ENCODE data around the gene ZFY. TPM values are rescaled to one million over a fixed set of nuclear protein-coding genes. Genes with fewer than 3 reads are reported as not detected.

ZFY gene
- total and polyA plus RNA-seq, 5 donors = 3.3 to 17.2 (median 16.7) TPM; not detected in 2

GRCh38 chrY:2936436-2936750 is 1.2 kb downstream of the ZFY start:
- Histone ChIP-seq H3K4me3 (ENCODE audit: low read length) (peak overlapping the region; percentile 79), H3K27ac (ENCODE audit: low read length) (no peak overlapping the region), H3K27me3 (ENCODE audit: control insufficient read depth, insufficient read depth) (no peaks in the 10 kb centered on the region), H3K9me3 (ENCODE audit: control insufficient read depth, low read length) (no peaks in the 10 kb centered on the region), H3K4me1 (ENCODE audit: control insufficient read depth, insufficient read depth, low read length) (peaks cover 3% of the 10 kb centered on the region)
- 1% methylated on average over 6 of the region's 6 CpGs for WGBS
- intact Hi-C loops (cut with DNase I) = no loop called here
- DNase-seq (no peak), ATAC-seq (no peak)

DNA sequence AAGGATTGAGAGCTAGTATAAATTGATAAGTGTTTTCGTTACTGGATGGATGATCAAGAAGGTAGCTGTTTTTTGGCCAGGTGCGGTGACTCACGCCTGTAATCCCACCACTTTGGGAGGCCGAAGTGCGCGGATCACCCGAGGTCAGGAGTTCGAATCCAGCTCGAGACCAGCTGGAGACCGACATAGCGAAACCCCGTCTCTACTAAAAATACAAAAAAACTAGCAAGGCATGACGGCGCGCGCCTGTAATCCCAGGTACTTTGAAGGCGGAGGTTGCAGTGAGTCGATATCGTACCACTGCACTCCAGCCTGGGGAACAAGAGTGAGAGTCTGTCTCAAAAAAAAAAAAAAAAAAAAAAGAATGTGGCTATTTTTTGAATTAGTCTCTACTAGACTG is 2.0 kb downstream of the ZFY start:
- no peak for DNase-seq
- Histone ChIP-seq H3K4me1 (ENCODE audit: control insufficient read depth, insufficient read depth, low read length) (peaks cover 3% of the 10 kb centered on the region), H3K27me3 (ENCODE audit: control insufficient read depth, insufficient read depth) (no peaks in the 10 kb centered on the region), H3K9me3 (ENCODE audit: control insufficient read depth, low read length) (no peaks in the 10 kb centered on the region), H3K27ac (ENCODE audit: low read length) (no peak overlapping the region), H3K4me3 (ENCODE audit: low read length) (no peak overlapping the region)
- intact Hi-C loops (cut with DNase I) = no loop called here
- WGBS = 92% methylated on average over 19 of the region's 19 CpGs
- no peak for ATAC-seq

DNA sequence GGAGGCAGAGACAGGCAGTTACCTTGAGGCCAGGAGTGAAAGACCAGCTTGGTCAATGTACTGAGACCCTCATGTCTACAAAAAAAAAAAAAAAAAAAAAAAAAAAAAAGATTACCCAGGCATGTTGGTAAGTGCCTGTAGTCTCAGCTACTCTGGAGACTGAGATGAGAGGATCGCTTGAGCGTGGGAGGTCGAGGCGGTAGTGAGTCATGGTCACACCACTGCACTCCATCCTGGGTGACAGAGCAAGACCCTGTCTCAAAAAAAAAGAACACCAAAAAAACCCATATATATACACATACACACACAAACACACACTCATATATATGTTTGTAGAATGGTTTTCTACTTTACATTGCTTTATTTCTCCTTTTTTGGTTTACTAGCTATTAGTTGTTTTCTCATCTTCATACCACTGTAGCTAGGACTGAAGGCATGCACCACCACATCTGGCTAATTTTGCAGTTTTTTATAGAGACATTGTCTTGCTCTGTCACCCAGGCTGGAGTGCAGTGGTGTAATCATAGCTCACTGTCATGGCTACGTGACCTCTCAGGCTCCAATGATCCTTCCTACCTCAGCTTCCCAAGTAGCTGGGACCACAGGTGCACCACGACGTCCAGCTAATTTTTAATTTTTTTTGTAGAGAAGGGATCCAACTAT is 14.5 kb downstream of the ZFY start:
- DNase-seq (no peak), ATAC-seq (no peak)
- Histone ChIP-seq H3K27ac (ENCODE audit: low read length) (no peak overlapping the region), H3K9me3 (ENCODE audit: control insufficient read depth, low read length) (no peaks in the 10 kb centered on the region), H3K4me3 (ENCODE audit: low read length) (no peak overlapping the region), H3K27me3 (ENCODE audit: control insufficient read depth, insufficient read depth) (no peaks in the 10 kb centered on the region), H3K4me1 (ENCODE audit: control insufficient read depth, insufficient read depth, low read length) (no peaks in the 10 kb centered on the region)
- 95% methylated on average over 7 of the region's 7 CpGs for WGBS
- intact Hi-C loops (cut with DNase I) = no loop called here

DNA sequence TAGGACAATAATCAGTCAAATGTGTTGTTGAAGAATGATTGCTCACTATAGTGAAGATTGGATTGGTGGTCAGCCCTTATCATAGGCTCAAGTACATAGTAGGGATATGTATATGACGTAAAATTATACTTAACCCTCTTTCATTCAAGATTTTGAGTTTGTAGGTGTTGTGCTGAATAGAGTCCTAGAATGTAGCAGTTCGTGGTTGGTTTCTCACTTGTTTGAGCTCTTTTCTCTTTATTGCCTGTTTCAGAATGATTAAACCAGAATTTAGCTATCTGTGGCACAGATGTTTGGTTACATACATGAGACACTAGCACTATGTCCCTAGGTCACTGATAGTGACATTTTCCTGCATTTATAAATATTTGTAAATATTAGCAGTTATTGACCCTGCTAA is 15.5 kb downstream of the ZFY start:
- WGBS = 95% methylated on average over 2 of the region's 2 CpGs
- Histone ChIP-seq H3K27me3 (ENCODE audit: control insufficient read depth, insufficient read depth) (no peaks in the 10 kb centered on the region), H3K9me3 (ENCODE audit: control insufficient read depth, low read length) (no peaks in the 10 kb centered on the region), H3K4me1 (ENCODE audit: control insufficient read depth, insufficient read depth, low read length) (no peaks in the 10 kb centered on the region), H3K27ac (ENCODE audit: low read length) (no peak overlapping the region), H3K4me3 (ENCODE audit: low read length) (no peak overlapping the region)
- intact Hi-C loops (cut with DNase I) = no loop called here
- DNase-seq = no peak
- ATAC-seq = no peak

DNA sequence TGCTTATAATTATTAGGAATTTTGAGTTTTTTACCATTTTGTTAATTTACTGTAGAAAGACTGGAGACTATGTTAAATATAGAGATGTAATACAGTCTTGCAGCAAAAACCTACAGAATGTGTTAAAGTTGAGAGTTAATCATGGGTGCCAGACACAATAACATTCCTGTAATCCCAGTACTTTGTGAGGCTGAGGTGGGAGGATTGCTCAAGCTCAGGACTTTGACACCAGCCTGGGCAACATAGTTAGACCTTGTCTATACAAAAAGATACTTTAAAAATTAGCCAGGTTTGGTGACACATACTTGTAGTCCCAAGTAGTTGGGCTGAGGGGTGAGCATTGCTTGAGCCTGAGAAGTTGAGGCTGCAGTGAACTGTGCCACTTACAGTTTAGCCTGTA is 17.7 kb downstream of the ZFY start:
- DNase-seq = no peak
- no peak overlapping the region for H3K4me3 ChIP-seq (ENCODE audit: low read length)
- no peaks in the 10 kb centered on the region for H3K9me3 ChIP-seq (ENCODE audit: control insufficient read depth, low read length)
- intact Hi-C loops (cut with DNase I) = no loop called here
- no peaks in the 10 kb centered on the region for H3K27me3 ChIP-seq (ENCODE audit: control insufficient read depth, insufficient read depth)
- H3K27ac ChIP-seq (ENCODE audit: low read length) = no peak overlapping the region
- ATAC-seq = no peak
- no peaks in the 10 kb centered on the region for H3K4me1 ChIP-seq (ENCODE audit: control insufficient read depth, insufficient read depth, low read length)

- Histone ChIP-seq H3K9me3 (ENCODE audit: control insufficient read depth, low read length) (no peaks in the 10 kb centered on the region), H3K4me1 (ENCODE audit: control insufficient read depth, insufficient read depth, low read length) (no peaks in the 10 kb centered on the region), H3K27ac (ENCODE audit: low read length) (no peak overlapping the region), H3K4me3 (ENCODE audit: low read length) (no peak overlapping the region), H3K27me3 (ENCODE audit: control insufficient read depth, insufficient read depth) (no peaks in the 10 kb centered on the region)
- intact Hi-C loops (cut with DNase I) = no loop called here
- WGBS = 88% methylated on average over 2 of the region's 2 CpGs
- ATAC-seq (no peak), DNase-seq (no peak)
Measured at GRCh38 chrY:2954735-2955134, 19.6 kb downstream of the ZFY start.

- no peak overlapping the region for H3K27ac ChIP-seq (ENCODE audit: low read length)
- no peak overlapping the region for H3K4me3 ChIP-seq (ENCODE audit: low read length)
- DNase-seq (no peak), ATAC-seq (no peak)
- no peaks in the 10 kb centered on the region for H3K27me3 ChIP-seq (ENCODE audit: control insufficient read depth, insufficient read depth)
- no peaks in the 10 kb centered on the region for H3K9me3 ChIP-seq (ENCODE audit: control insufficient read depth, low read length)
- 78% methylated on average over 3 of the region's 3 CpGs for WGBS
- H3K4me1 ChIP-seq (ENCODE audit: control insufficient read depth, insufficient read depth, low read length) = no peaks in the 10 kb centered on the region
- intact Hi-C loops (cut with DNase I) = no loop called here
Measured at GRCh38 chrY:2955561-2955960, 20.4 kb downstream of the ZFY start.

DNA sequence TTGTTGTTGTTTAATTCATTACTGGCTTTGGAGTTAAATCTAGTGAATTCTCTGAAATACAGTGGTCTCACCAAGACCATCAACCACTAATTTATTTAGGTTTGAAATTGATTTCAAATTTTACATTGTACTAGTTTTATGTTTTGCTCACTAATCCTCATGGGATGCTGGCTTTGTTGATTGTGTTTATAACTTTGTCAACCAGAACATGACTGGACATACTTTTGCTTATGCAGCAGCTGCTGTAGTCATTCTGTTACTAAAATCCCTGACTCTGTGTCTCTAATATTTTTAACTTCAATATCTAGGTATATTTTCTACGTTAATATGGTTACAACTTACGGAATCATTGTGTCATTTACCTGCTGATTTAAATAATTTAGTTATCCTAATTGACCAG is 26.9 kb downstream of the ZFY start:
- H3K9me3 ChIP-seq (ENCODE audit: control insufficient read depth, low read length) = no peaks in the 10 kb centered on the region
- H3K27ac ChIP-seq (ENCODE audit: low read length) = no peak overlapping the region
- DNase-seq (no peak), ATAC-seq (no peak)
- no peaks in the 10 kb centered on the region for H3K27me3 ChIP-seq (ENCODE audit: control insufficient read depth, insufficient read depth)
- intact Hi-C loops (cut with DNase I) = no loop called here
- 96% methylated on average over 2 of the region's 2 CpGs for WGBS
- no peak overlapping the region for H3K4me3 ChIP-seq (ENCODE audit: low read length)
- H3K4me1 ChIP-seq (ENCODE audit: control insufficient read depth, insufficient read depth, low read length) = no peaks in the 10 kb centered on the region

GRCh38 chrY:2964814-2965213 is 29.6 kb downstream of the ZFY start:
- WGBS = 50% methylated on average over 1 of the region's 1 CpG
- no peak for ATAC-seq
- DNase-seq = peak in 1 of 3 donors; percentile 0
- H3K27me3 ChIP-seq (ENCODE audit: control insufficient read depth, insufficient read depth) = no peaks in the 10 kb centered on the region
- no peak overlapping the region for H3K27ac ChIP-seq (ENCODE audit: low read length)
- H3K4me3 ChIP-seq (ENCODE audit: low read length) = no peak overlapping the region
- H3K9me3 ChIP-seq (ENCODE audit: control insufficient read depth, low read length) = no peaks in the 10 kb centered on the region
- H3K4me1 ChIP-seq (ENCODE audit: control insufficient read depth, insufficient read depth, low read length) = no peaks in the 10 kb centered on the region
- intact Hi-C loops (cut with DNase I) = no loop called here

DNA sequence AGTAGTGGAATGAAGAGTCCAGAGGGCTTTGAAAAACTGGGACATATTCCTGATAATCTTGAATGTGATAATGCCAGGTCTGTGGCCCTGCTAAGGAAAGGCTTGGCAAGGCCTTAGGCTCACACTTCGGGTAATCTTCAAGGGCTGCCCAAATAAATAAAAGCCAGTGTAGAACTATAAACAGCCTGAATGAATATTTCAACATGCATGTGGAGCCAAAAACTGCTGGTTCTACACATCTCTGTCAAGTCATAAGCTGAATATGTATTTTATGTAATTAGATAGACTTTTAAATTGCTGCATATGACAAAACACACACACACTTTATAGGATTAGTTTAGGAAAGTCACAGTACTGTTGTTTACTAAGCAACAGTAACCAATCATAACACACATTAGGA is 30.4 kb downstream of the ZFY start:
- H3K4me1 ChIP-seq (ENCODE audit: control insufficient read depth, insufficient read depth, low read length) = no peaks in the 10 kb centered on the region
- intact Hi-C loops (cut with DNase I) = no loop called here
- no peak overlapping the region for H3K4me3 ChIP-seq (ENCODE audit: low read length)
- no peak for ATAC-seq
- H3K9me3 ChIP-seq (ENCODE audit: control insufficient read depth, low read length) = no peaks in the 10 kb centered on the region
- H3K27me3 ChIP-seq (ENCODE audit: control insufficient read depth, insufficient read depth) = no peaks in the 10 kb centered on the region
- no peak overlapping the region for H3K27ac ChIP-seq (ENCODE audit: low read length)
- 20% methylated on average over 1 of the region's 1 CpG for WGBS
- no peak for DNase-seq

DNA sequence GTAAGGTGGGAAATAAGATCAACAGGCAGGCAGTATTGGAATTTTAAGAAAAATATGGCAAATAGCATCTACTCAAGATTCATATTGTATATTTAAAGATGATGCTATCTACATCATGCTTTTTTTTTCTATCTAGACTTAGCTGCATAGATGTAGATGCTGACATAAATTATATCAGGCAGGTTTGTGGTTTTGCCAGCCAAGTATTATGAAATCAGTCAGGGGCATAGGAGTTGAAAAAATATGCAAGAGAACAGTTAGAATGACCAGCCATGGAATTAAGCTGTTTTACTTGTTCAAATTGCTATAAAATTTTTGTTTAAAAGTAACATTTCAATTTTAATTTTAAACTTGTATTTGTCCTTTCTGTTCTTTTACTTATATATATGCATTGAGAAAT is 34.4 kb downstream of the ZFY start:
- no peak overlapping the region for H3K4me3 ChIP-seq (ENCODE audit: low read length)
- intact Hi-C loops (cut with DNase I) = no loop called here
- H3K27ac ChIP-seq (ENCODE audit: low read length) = no peak overlapping the region
- H3K9me3 ChIP-seq (ENCODE audit: control insufficient read depth, low read length) = no peaks in the 10 kb centered on the region
- no peaks in the 10 kb centered on the region for H3K4me1 ChIP-seq (ENCODE audit: control insufficient read depth, insufficient read depth, low read length)
- ATAC-seq (no peak), DNase-seq (no peak)
- H3K27me3 ChIP-seq (ENCODE audit: control insufficient read depth, insufficient read depth) = no peaks in the 10 kb centered on the region

DNA sequence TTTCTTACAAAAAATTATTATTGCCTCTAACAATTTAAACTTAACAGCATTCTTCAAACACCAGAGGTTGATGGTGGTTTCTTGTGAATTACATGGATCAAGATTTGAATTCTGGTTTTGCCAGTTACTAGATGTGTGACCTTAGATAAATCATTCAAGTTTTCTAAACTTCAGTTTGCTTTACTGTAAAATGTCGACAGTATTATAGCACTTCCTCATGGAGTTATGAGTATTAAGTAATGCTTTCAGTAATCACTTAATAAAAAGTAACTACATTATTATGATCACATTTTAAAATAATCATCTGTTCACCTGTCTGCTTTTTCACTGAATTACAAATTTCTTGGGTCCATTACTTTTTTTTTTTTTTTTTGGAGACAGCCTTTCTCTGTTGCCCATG is 37.5 kb downstream of the ZFY start:
- Histone ChIP-seq H3K27me3 (ENCODE audit: control insufficient read depth, insufficient read depth) (no peaks in the 10 kb centered on the region), H3K4me1 (ENCODE audit: control insufficient read depth, insufficient read depth, low read length) (no peaks in the 10 kb centered on the region), H3K27ac (ENCODE audit: low read length) (no peak overlapping the region), H3K4me3 (ENCODE audit: low read length) (no peak overlapping the region), H3K9me3 (ENCODE audit: control insufficient read depth, low read length) (no peaks in the 10 kb centered on the region)
- DNase-seq (no peak), ATAC-seq (no peak)
- WGBS = 74% methylated on average over 1 of the region's 1 CpG
- intact Hi-C loops (cut with DNase I) = no loop called here
